Bronchial epithelial cell (primary cell): ENCODE results near the gene NBEA. TPM values are rescaled to one million over a fixed set of nuclear protein-coding genes. Genes with fewer than 3 reads are reported as not detected.

Experiments
- DNase-seq: peaks from one replicate; pipeline ENCODE4 v3.0.0-alpha.2; 2010; ENCODE audit warnings: low read depth
- FAIRE-seq: peaks from 2 replicates; lab custom pipeline; 2011; peaks lifted over from hg19 to GRCh38; lab: Jason Lieb, UNC
- H3K27me3 ChIP-seq: 2 replicates; pipeline ENCODE4 v1.5.1; 2011; ENCODE audit warnings: low read length; ENCODE audit not compliant: control insufficient read depth, insufficient read depth
- H3K36me3 ChIP-seq: 2 replicates; pipeline ENCODE4 v1.5.1; 2011; ENCODE audit warnings: low read length; ENCODE audit not compliant: control insufficient read depth, insufficient read depth
- H3K4me3 ChIP-seq: 2 replicates; pipeline ENCODE4 v1.5.1; 2011; ENCODE audit warnings: mild to moderate bottlenecking, low read depth, low read length, control low read depth
- CTCF ChIP-seq: IDR thresholded peaks from 2 replicates; pipeline ENCODE4 v1.5.1; 2011; ENCODE audit warnings: mild to moderate bottlenecking, moderate library complexity, low read length, control low read depth, inconsistent platforms; ENCODE audit not compliant: insufficient read depth, severe bottlenecking
- total RNA-seq: library from RNA; depleted of rRNA; stranded (reverse); fragments of >200 nt; gene quantifications from 2 replicates; pipeline ENCODE4 v1.2.1, GENCODE V29; 2014

The NBEA gene
- total RNA-seq, 1 donor from 2014 or later = 0.53 TPM

GRCh38 chr13:35518337-35518946 is 576.4 kb downstream of the NBEA start:
- no peaks in the 10 kb centered on the region for H3K36me3 ChIP-seq
- no peak for TF ChIP-seq CTCF
- no peak for DNase-seq

GRCh38 chr13:35524171-35524570 is 582.1 kb downstream of the NBEA start:
- Histone ChIP-seq H3K4me3 (no peak overlapping the region), H3K36me3 (no peaks in the 10 kb centered on the region), H3K27me3 (no peaks in the 10 kb centered on the region)
- no peak for TF ChIP-seq CTCF
- FAIRE-seq (no peak), DNase-seq (no peak)

More at GRCh38 chr13:35518337-35518946, 576.4 kb downstream of the NBEA start:
- Histone ChIP-seq H3K27me3 (no peaks in the 10 kb centered on the region), H3K4me3 (no peak overlapping the region)
- FAIRE-seq = no peak

GRCh38 chr13:35526577-35526976 is 584.5 kb downstream of the NBEA start:
- Histone ChIP-seq H3K36me3 (no peaks in the 10 kb centered on the region), H3K4me3 (no peak overlapping the region), H3K27me3 (no peaks in the 10 kb centered on the region)
- no peak for TF ChIP-seq CTCF
- no peak for DNase-seq
- no peak for FAIRE-seq

GRCh38 chr13:35527451-35527850 is 585.4 kb downstream of the NBEA start:
- Histone ChIP-seq H3K4me3 (no peak overlapping the region), H3K36me3 (no peaks in the 10 kb centered on the region), H3K27me3 (no peaks in the 10 kb centered on the region)
- FAIRE-seq = no peak
- no peak for DNase-seq
- TF ChIP-seq CTCF = no peak

- FAIRE-seq = no peak
- H3K4me3 ChIP-seq = no peak overlapping the region
- no peak for TF ChIP-seq CTCF
- H3K36me3 ChIP-seq = no peaks in the 10 kb centered on the region
- DNase-seq = no peak
- no peaks in the 10 kb centered on the region for H3K27me3 ChIP-seq
Measured at GRCh38 chr13:35530147-35530546, 588.1 kb downstream of the NBEA start.

GRCh38 chr13:35530581-35530980 is 588.5 kb downstream of the NBEA start:
- H3K27me3 ChIP-seq = no peaks in the 10 kb centered on the region
- no peak for FAIRE-seq
- no peak for TF ChIP-seq CTCF

More at GRCh38 chr13:35530581-35530980, 588.5 kb downstream of the NBEA start:
- no peak for DNase-seq
- no peaks in the 10 kb centered on the region for H3K36me3 ChIP-seq
- no peak overlapping the region for H3K4me3 ChIP-seq
